GM12878 (cell line): ENCODE results near the gene TBC1D8.

Experiments used
- EP300 ChIP-seq, 2 experiments: fragments of 150-350 bp in 1 of 2; IDR thresholded peaks; 2 replicates each; pipeline ENCODE4 v1.6.1; 2011 to 2012; ENCODE audit warnings: low read depth in 2 of 2, low read length in 2 of 2, borderline replicate concordance in 1 of 2, improper control_type of control experiment in 1 of 2, inconsistent platforms in 1 of 2; ENCODE audit not compliant: control insufficient read depth in 1 of 2
- EZH2 ChIP-seq: IDR thresholded peaks from 2 replicates; pipeline ENCODE4 v1.6.1; 2012; ENCODE audit warnings: low read depth, mild to moderate bottlenecking, control low read depth, inconsistent platforms, low read length, borderline replicate concordance; ENCODE audit not compliant: control insufficient read depth
- GABPA ChIP-seq: IDR thresholded peaks from 2 replicates; pipeline ENCODE4 v1.6.1; 2014; ENCODE audit warnings: antibody characterized with exemption, low read depth, mild to moderate bottlenecking, inconsistent platforms
- JUNB ChIP-seq: IDR thresholded peaks from 2 replicates; pipeline ENCODE4 v1.6.1; 2016; ENCODE audit warnings: antibody characterized with exemption, mild to moderate bottlenecking
- MXI1 ChIP-seq: fragments of 150-350 bp; IDR thresholded peaks from 2 replicates; pipeline ENCODE4 v1.6.1; 2011; ENCODE audit warnings: low read depth, mild to moderate bottlenecking, inconsistent platforms, low read length, improper control_type of control experiment
- MYC ChIP-seq: IDR thresholded peaks from 2 replicates; pipeline ENCODE4 v1.6.1; 2011; ENCODE audit warnings: mild to moderate bottlenecking, low read length, moderate library complexity, inconsistent platforms; ENCODE audit not compliant: insufficient read depth, insufficient replicate concordance, insufficient read length, severe bottlenecking
- POLR2A ChIP-seq: IDR thresholded peaks from 2 replicates; pipeline ENCODE4 v1.6.1; 2011; ENCODE audit warnings: low read depth, mild to moderate bottlenecking, low read length
- POLR2AphosphoS5 ChIP-seq: IDR thresholded peaks from 2 replicates; pipeline ENCODE4 v1.6.1; 2011; ENCODE audit warnings: mild to moderate bottlenecking, low read length, inconsistent platforms
- TAF1 ChIP-seq: IDR thresholded peaks from 2 replicates; pipeline ENCODE4 v1.6.1; 2011; ENCODE audit warnings: mild to moderate bottlenecking, low read depth, low read length, borderline replicate concordance
- TCF3 ChIP-seq: IDR thresholded peaks from 2 replicates; pipeline ENCODE4 v1.6.1; 2012; ENCODE audit warnings: low read depth, mild to moderate bottlenecking, low read length, borderline replicate concordance; ENCODE audit not compliant: insufficient read depth
- TF ChIP-seq, protein P1 (sequence below), 3 experiments: IDR thresholded peaks in 2 of 3; conservative IDR thresholded peaks in 1 of 3; 2 replicates each; pipeline ENCODE4 v1.5.1; 2011; ENCODE audit warnings: low read depth in 3 of 3, low read length in 3 of 3, mild to moderate bottlenecking in 3 of 3, control low read depth in 2 of 3, moderate library complexity in 2 of 3, inconsistent platforms in 1 of 3, mixed read lengths in 1 of 3; ENCODE audit not compliant: control insufficient read depth in 2 of 3, insufficient read depth in 1 of 3; ENCODE audit errors: extremely low read depth in 1 of 3
- TF ChIP-seq, protein P2 (sequence below): IDR thresholded peaks from 2 replicates; pipeline ENCODE4 v1.6.1; 2011; ENCODE audit warnings: low read depth, low read length, improper control_type of control experiment, borderline replicate concordance
- TF ChIP-seq, protein P3 (sequence below): fragments of 450-650 bp; IDR thresholded peaks from 2 replicates; pipeline ENCODE4 v1.6.1; 2017; ENCODE audit warnings: antibody characterized with exemption, mild to moderate bottlenecking, moderate library complexity

DNA sequence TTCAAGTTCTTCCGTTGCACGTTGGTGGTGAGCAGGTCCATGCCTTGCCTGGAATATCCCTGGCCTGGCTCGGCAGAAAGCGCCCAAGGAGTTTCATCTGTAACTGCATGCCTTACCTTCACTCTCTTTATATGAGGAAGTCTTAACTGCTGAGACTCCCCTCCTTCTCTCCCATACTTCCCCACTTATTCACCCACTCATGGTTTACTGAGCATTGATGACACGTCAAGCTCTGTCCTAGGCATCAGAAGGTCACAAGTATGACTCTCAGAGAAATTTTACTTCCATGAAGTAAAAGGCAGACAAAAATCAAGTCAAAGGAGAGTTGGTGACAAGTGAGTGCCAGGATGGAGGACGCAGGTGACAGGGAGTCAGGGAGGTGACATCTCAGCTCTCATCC is 68.2 kb downstream of the TBC1D8 start:
- TF ChIP-seq POLR2AphosphoS5 = no peak
- no peak for TF ChIP-seq EP300 (IDR thresholded peaks at IDR 0.05; ENCODE audit: borderline replicate concordance in 1 of 2, control insufficient read depth in 1 of 2, low read depth in 2 of 2, low read length in 2 of 2)
- TF ChIP-seq, protein P1, sequence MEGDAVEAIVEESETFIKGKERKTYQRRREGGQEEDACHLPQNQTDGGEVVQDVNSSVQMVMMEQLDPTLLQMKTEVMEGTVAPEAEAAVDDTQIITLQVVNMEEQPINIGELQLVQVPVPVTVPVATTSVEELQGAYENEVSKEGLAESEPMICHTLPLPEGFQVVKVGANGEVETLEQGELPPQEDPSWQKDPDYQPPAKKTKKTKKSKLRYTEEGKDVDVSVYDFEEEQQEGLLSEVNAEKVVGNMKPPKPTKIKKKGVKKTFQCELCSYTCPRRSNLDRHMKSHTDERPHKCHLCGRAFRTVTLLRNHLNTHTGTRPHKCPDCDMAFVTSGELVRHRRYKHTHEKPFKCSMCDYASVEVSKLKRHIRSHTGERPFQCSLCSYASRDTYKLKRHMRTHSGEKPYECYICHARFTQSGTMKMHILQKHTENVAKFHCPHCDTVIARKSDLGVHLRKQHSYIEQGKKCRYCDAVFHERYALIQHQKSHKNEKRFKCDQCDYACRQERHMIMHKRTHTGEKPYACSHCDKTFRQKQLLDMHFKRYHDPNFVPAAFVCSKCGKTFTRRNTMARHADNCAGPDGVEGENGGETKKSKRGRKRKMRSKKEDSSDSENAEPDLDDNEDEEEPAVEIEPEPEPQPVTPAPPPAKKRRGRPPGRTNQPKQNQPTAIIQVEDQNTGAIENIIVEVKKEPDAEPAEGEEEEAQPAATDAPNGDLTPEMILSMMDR (IDR thresholded peaks at IDR 0.05 in 2 of 3, conservative IDR thresholded peaks at IDR 0.05 in 1 of 3; ENCODE audit: control insufficient read depth in 2 of 3, extremely low read depth in 1 of 3, insufficient read depth in 1 of 3, low read depth in 3 of 3, low read length in 3 of 3) = no peak
- TF ChIP-seq, protein P2, sequence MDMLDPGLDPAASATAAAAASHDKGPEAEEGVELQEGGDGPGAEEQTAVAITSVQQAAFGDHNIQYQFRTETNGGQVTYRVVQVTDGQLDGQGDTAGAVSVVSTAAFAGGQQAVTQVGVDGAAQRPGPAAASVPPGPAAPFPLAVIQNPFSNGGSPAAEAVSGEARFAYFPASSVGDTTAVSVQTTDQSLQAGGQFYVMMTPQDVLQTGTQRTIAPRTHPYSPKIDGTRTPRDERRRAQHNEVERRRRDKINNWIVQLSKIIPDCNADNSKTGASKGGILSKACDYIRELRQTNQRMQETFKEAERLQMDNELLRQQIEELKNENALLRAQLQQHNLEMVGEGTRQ = no peak
- TF ChIP-seq POLR2A = no peak
- no peak for TF ChIP-seq EZH2
- TF ChIP-seq MYC = no peak
- no peak for TF ChIP-seq GABPA
- no peak for TF ChIP-seq TCF3
- TF ChIP-seq, protein P3, sequence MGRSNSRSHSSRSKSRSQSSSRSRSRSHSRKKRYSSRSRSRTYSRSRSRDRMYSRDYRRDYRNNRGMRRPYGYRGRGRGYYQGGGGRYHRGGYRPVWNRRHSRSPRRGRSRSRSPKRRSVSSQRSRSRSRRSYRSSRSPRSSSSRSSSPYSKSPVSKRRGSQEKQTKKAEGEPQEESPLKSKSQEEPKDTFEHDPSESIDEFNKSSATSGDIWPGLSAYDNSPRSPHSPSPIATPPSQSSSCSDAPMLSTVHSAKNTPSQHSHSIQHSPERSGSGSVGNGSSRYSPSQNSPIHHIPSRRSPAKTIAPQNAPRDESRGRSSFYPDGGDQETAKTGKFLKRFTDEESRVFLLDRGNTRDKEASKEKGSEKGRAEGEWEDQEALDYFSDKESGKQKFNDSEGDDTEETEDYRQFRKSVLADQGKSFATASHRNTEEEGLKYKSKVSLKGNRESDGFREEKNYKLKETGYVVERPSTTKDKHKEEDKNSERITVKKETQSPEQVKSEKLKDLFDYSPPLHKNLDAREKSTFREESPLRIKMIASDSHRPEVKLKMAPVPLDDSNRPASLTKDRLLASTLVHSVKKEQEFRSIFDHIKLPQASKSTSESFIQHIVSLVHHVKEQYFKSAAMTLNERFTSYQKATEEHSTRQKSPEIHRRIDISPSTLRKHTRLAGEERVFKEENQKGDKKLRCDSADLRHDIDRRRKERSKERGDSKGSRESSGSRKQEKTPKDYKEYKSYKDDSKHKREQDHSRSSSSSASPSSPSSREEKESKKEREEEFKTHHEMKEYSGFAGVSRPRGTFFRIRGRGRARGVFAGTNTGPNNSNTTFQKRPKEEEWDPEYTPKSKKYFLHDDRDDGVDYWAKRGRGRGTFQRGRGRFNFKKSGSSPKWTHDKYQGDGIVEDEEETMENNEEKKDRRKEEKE = no peak
- TF ChIP-seq MXI1 = no peak
- TF ChIP-seq JUNB = no peak
- no peak for TF ChIP-seq TAF1
